ENCODE results near the gene FMNL2.

Gene FMNL2

DNA sequence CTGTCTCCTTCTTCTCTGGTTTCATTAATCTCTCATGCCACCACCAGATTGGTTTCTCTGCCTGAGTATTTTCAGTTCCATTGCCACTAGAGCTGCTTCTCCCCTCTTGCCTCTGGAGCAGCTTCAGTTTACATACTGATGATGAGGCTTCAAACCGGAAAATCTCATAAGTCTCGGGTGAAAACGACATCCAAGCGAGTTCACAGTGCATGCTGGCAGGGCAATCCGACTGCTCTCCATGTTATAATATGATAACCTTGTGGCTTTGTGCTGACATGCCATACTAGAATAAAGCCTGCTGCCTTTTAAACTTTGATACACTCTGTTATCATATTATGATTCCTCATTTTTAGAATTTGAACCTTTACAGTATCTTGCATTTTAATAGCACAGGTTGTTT is 228.8 kb downstream of the FMNL2 start:
- Histone ChIP-seq H3K27me3 (replicated peaks) (no peaks in the 10 kb centered on the region), H3K36me3 (replicated peaks) (no peaks in the 10 kb centered on the region), H3K4me3 (ENCODE audit: low read depth, low read length) (no peak overlapping the region), H3K27ac (no peak overlapping the region)
- in situ Hi-C loops (cut with HindIII; ENCODE audit: low pct_ligation_motif_present, low sequenced_read_pairs) = no loop called here
- TF ChIP-seq CTCF (IDR thresholded peaks at IDR 0.05; ENCODE audit: low read depth, low read length, missing control alignments) = no peak
- no peak for DNase-seq

- Histone ChIP-seq H3K27ac (no peak overlapping the region), H3K4me3 (ENCODE audit: low read depth, low read length) (no peak overlapping the region), H3K27me3 (replicated peaks) (no peaks in the 10 kb centered on the region), H3K36me3 (replicated peaks) (no peaks in the 10 kb centered on the region)
- in situ Hi-C loops (cut with HindIII; ENCODE audit: low pct_ligation_motif_present, low sequenced_read_pairs) = no loop called here
- no peak for TF ChIP-seq CTCF (IDR thresholded peaks at IDR 0.05; ENCODE audit: low read depth, low read length, missing control alignments)
- no peak for DNase-seq
Observed at GRCh38 chr2:152564754-152565551, 230.0 kb downstream of the FMNL2 start.

DNA sequence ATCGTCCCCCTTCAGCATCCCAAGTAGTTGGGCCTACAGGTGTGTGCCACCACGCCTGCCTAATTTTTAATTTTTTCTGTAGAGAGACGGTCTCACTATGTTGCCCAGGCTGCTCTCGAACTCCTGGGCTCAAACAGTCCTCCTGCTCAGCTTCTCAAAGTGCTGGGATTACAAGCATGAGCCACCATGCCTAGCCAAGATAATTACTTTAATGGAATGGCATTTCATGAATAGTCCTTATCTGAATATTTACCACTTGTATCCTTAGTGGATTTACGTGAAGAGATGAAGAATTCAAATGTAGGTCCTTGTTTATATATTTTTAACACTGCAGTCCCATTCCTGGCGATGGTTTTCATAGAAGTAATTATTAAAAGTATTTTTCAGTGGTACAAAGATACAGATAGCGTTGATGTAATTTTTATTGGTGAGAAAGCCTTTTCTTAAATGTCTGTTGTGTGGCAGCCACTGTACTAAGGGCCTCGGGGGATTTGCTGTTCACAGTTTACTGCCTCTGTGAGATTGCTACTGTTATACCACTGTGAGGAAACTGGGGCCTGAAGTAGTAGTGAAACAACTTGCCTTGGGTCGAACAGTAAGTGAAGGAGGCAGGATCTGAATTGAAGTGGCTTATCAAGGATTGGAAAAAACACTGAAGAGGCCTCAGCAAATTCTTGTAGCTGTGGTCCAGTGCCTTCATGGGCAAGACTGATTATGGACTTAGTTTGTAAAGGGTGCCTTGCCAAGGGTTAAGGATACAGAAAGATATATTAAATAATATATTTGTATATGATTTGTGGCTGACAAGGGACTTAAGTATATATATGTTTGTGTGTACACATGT is 231.1 kb downstream of the FMNL2 start:
- Histone ChIP-seq H3K27ac (peak overlapping the region; percentile 23), H3K36me3 (replicated peaks) (no peaks in the 10 kb centered on the region), H3K4me3 (ENCODE audit: low read depth, low read length) (no peak overlapping the region), H3K27me3 (replicated peaks) (no peaks in the 10 kb centered on the region)
- no peak for DNase-seq
- in situ Hi-C loops (cut with HindIII; ENCODE audit: low pct_ligation_motif_present, low sequenced_read_pairs) = no loop called here
- TF ChIP-seq CTCF (IDR thresholded peaks at IDR 0.05; ENCODE audit: low read depth, low read length, missing control alignments) = no peak

DNA sequence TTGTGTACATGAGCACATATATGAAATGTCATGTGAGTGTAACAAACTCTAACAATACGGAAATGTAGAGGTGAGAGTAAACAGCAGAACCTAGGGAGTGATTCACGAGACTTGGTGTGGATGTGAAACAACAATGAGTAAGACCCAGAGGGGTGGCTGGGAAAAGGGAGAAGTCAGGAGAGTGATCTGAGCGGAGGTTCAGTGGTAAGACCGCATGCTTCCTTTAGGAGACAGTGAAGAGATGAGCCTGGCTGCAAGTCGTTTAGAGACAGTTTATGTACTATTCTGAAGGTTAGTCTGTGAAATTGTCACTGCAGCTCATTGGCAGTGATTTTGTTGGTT is 231.7 kb downstream of the FMNL2 start:
- Histone ChIP-seq H3K4me3 (ENCODE audit: low read depth, low read length) (no peak overlapping the region), H3K36me3 (replicated peaks) (no peaks in the 10 kb centered on the region), H3K27ac (no peak overlapping the region), H3K27me3 (replicated peaks) (no peaks in the 10 kb centered on the region)
- in situ Hi-C loops (cut with HindIII; ENCODE audit: low pct_ligation_motif_present, low sequenced_read_pairs) = no loop called here
- peak; percentile 80 for DNase-seq
- TF ChIP-seq CTCF (IDR thresholded peaks at IDR 0.05; ENCODE audit: low read depth, low read length, missing control alignments) = no peak

DNA sequence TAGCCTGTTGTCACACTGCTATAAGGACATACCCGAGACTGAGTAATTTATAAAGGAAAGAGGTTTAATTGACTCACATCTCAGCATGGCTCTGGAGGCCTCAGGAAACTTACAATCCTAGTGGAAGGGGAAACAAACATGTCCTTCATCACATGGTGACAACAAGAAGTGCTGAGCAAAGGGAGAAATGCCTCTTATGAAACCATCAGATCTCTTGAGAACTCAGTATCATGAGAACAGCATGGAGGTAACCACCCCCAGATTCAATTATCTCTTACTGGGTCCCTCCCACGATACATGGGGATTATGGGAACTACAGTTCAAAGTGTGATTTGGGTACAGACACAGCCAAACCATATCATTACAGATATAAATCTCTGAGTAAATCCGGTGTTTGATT is 233.6 kb downstream of the FMNL2 start:
- H3K36me3 ChIP-seq (replicated peaks) = no peaks in the 10 kb centered on the region
- H3K27ac ChIP-seq = no peak overlapping the region
- H3K27me3 ChIP-seq (replicated peaks) = no peaks in the 10 kb centered on the region
- no peak for DNase-seq
- in situ Hi-C loops (cut with HindIII; ENCODE audit: low pct_ligation_motif_present, low sequenced_read_pairs) = no loop called here
- H3K4me3 ChIP-seq (ENCODE audit: low read depth, low read length) = no peak overlapping the region
- no peak for TF ChIP-seq CTCF (IDR thresholded peaks at IDR 0.05; ENCODE audit: low read depth, low read length, missing control alignments)

Measured in brain microvascular endothelial cell (primary cell).